ENCODE measurements around the gene SIRPB1. TPM values are rescaled to one million over a fixed set of nuclear protein-coding genes. Genes with fewer than 3 reads are reported as not detected.

SIRPB1 gene
- total RNA-seq, 1 experiment from 2014 or later = 11.6 TPM

DNA sequence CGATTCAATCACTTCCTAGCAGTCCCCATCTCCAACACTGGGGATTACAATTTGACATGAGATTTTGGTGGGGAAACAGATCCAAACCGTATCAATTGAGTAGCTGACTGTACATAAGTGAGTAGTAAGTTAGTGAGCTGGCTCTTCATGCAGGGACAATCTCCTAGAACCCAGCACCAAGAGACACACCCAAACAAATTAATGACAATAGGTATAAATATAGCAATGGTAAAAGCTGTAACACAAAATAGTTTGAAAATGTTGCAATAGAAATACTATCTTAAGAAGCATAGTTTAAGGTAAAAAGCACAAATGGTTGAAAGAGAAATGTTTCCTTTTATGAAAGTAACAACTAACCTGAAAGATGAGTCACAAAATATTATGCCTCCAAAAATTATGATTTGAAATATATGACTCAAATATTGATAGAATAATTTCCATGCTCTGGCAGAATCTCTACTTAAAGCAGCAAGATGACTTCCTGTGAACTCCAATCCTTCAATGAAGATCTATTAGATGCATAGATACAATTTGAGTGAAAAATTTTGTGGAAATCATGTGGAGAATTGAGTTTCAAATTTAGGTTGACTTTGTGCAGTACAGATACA lies 5.4 kb upstream of the SIRPB1 start:
- ChIA-PET CTCF (no interaction called here), POLR2A (ENCODE audit: unreplicated experiment) (interaction anchor here (0.6 kb wide), 1 partner anchor 41 kb away, joined by 4 read pairs; no protein-coding TSS in a partner anchor)
- peak; percentile 18 for ATAC-seq
- Histone ChIP-seq H3K9me2 (replicated peaks; ENCODE audit: low read length) (no peaks in the 10 kb centered on the region), H3K4me1 (ENCODE audit: insufficient read depth, low read length) (peaks cover 31% of the 10 kb centered on the region), H3K4me3 (ENCODE audit: low read length) (no peak overlapping the region), H3K79me2 (ENCODE audit: low read length) (no peaks in the 10 kb centered on the region), H3K9me3 (ENCODE audit: low read length) (no peaks in the 10 kb centered on the region), H3K9ac (ENCODE audit: low read length) (peak overlapping the region; percentile 23; the same call in 1 of the 2 replicates), H3K27me3 (ENCODE audit: low read length) (no peaks in the 10 kb centered on the region), H3F3A (ENCODE audit: low read length, unreplicated experiment) (no peaks in the 10 kb centered on the region), H3K4me2 (ENCODE audit: low read length) (no peak overlapping the region), H3K36me3 (ENCODE audit: low read depth, low read length) (no peaks in the 10 kb centered on the region), H4K20me1 (ENCODE audit: low read length) (no peaks in the 10 kb centered on the region), H3K27ac (ENCODE audit: low read length) (peak overlapping the region; percentile 65), H2AFZ (ENCODE audit: low read length) (peak overlapping the region; percentile 47)
- intact Hi-C loops (cut with micrococcal nuclease) = loop anchor here (2.0 kb wide), 1 partner anchor 56 kb away; no protein-coding TSS in a partner anchor
- no peak for TF ChIP-seq EZH2phosphoT487 (IDR thresholded peaks at IDR 0.05; ENCODE audit: borderline replicate concordance, low read length)
- TF ChIP-seq EZH2 (IDR thresholded peaks at IDR 0.05; ENCODE audit: low read length, unreplicated experiment) = no peak
- TF ChIP-seq, protein P1, sequence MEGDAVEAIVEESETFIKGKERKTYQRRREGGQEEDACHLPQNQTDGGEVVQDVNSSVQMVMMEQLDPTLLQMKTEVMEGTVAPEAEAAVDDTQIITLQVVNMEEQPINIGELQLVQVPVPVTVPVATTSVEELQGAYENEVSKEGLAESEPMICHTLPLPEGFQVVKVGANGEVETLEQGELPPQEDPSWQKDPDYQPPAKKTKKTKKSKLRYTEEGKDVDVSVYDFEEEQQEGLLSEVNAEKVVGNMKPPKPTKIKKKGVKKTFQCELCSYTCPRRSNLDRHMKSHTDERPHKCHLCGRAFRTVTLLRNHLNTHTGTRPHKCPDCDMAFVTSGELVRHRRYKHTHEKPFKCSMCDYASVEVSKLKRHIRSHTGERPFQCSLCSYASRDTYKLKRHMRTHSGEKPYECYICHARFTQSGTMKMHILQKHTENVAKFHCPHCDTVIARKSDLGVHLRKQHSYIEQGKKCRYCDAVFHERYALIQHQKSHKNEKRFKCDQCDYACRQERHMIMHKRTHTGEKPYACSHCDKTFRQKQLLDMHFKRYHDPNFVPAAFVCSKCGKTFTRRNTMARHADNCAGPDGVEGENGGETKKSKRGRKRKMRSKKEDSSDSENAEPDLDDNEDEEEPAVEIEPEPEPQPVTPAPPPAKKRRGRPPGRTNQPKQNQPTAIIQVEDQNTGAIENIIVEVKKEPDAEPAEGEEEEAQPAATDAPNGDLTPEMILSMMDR (conservative IDR thresholded peaks at IDR 0.05; ENCODE audit: low read depth, low read length) = no peak
- BruUV-seq (replicated peaks) = no TSS peak
- DNase-seq = peak; percentile 42

DNA sequence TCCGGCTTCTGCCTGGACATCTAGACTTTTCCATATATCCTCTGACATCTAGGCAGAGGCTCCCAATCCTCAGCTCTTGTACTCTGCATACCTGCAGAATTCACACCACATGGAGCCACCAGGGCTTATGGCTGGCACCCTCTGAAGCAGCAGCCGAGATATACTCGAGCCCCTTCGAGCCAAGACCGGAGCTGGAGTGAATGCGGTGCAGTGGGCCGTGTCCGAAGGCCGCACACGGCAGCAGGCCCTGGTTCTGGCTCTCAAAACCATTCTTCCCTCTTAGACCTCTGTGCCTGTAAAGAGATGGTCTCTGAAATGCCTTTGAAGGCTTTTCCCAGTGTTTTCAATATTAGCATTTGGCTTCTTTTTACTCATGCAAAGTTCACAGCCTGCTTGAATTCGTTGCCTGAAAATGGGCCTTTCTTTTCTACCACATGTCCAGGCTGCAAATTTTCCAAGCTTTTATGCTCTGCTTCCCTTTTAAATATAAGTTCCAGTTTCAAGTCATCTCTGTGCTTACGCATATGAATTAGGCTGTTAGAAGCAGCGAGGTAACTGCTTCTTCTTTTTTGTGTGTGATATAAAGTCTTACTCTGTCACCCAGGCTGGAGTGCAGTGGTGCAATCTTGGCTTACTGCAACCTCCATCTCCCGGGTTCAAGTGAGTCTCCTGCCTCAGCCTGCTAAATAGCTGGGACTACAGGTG lies 3.8 kb upstream of the SIRPB1 start:
- no peaks in the 10 kb centered on the region for H3K36me3 ChIP-seq (ENCODE audit: low read depth, low read length)
- H3K79me2 ChIP-seq (ENCODE audit: low read length) = no peaks in the 10 kb centered on the region
- DNase-seq = peak; percentile 1
- intact Hi-C loops (cut with micrococcal nuclease) = loop anchor here (2.0 kb wide), 1 partner anchor 55 kb away; no protein-coding TSS in a partner anchor
- ATAC-seq = no peak
- no peaks in the 10 kb centered on the region for H3K27me3 ChIP-seq (ENCODE audit: low read length)
- no peaks in the 10 kb centered on the region for H3F3A ChIP-seq (ENCODE audit: low read length, unreplicated experiment)
- ChIA-PET CTCF (no interaction called here), POLR2A (ENCODE audit: unreplicated experiment) (interaction anchor here (0.6 kb wide), 1 partner anchor 681 kb away, joined by 3 read pairs; no protein-coding TSS in a partner anchor)
- no peak overlapping the region for H3K4me3 ChIP-seq (ENCODE audit: low read length)
- no TSS peak for BruUV-seq (replicated peaks)
- no peaks in the 10 kb centered on the region for H3K9me2 ChIP-seq (replicated peaks; ENCODE audit: low read length)
- TF ChIP-seq EZH2phosphoT487 (IDR thresholded peaks at IDR 0.05; ENCODE audit: borderline replicate concordance, low read length) (no peak), EZH2 (IDR thresholded peaks at IDR 0.05; ENCODE audit: low read length, unreplicated experiment) (no peak)
- TF ChIP-seq, protein P1 (conservative IDR thresholded peaks at IDR 0.05; ENCODE audit: low read depth, low read length) = no peak
- H3K9ac ChIP-seq (ENCODE audit: low read length) = no peak overlapping the region
- H2AFZ ChIP-seq (ENCODE audit: low read length) = no peak overlapping the region
- peak overlapping the region; percentile 65 for H3K27ac ChIP-seq (ENCODE audit: low read length)
- H3K4me1 ChIP-seq (ENCODE audit: insufficient read depth, low read length) = peaks cover 31% of the 10 kb centered on the region
- no peaks in the 10 kb centered on the region for H3K9me3 ChIP-seq (ENCODE audit: low read length)
- no peaks in the 10 kb centered on the region for H4K20me1 ChIP-seq (ENCODE audit: low read length)
- no peak overlapping the region for H3K4me2 ChIP-seq (ENCODE audit: low read length)

DNA sequence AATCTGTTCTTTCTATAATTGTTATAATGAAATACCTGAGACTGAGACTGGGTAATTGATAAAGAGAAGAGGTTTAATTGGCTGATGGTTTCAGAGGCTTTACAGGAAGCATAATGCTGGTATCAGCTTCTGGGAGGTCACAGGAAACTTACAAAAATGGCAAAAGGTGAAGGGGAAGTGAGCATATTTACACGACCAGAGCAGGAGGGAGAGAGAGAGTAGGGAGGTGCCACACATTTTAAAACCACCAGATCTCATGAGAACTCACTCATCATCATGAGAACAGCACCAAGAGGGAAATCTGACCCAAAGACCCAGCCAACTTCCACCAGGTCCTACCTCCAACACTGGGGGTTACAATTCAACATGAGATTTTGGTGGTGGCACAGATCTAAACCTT lies 2.6 kb upstream of the SIRPB1 start:
- Histone ChIP-seq H3K9me3 (ENCODE audit: low read length) (no peaks in the 10 kb centered on the region), H3K4me2 (ENCODE audit: low read length) (no peak overlapping the region), H2AFZ (ENCODE audit: low read length) (no peak overlapping the region), H3K9me2 (replicated peaks; ENCODE audit: low read length) (no peaks in the 10 kb centered on the region), H3K9ac (ENCODE audit: low read length) (no peak overlapping the region), H3K27me3 (ENCODE audit: low read length) (no peaks in the 10 kb centered on the region), H3F3A (ENCODE audit: low read length, unreplicated experiment) (no peaks in the 10 kb centered on the region), H3K36me3 (ENCODE audit: low read depth, low read length) (no peaks in the 10 kb centered on the region), H3K4me1 (ENCODE audit: insufficient read depth, low read length) (peaks cover 31% of the 10 kb centered on the region), H4K20me1 (ENCODE audit: low read length) (no peaks in the 10 kb centered on the region), H3K27ac (ENCODE audit: low read length) (no peak overlapping the region), H3K79me2 (ENCODE audit: low read length) (no peaks in the 10 kb centered on the region), H3K4me3 (ENCODE audit: low read length) (no peak overlapping the region)
- TF ChIP-seq EZH2phosphoT487 (IDR thresholded peaks at IDR 0.05; ENCODE audit: borderline replicate concordance, low read length) = no peak
- TF ChIP-seq EZH2 (IDR thresholded peaks at IDR 0.05; ENCODE audit: low read length, unreplicated experiment) = no peak
- TF ChIP-seq, protein P1 (conservative IDR thresholded peaks at IDR 0.05; ENCODE audit: low read depth, low read length) = no peak
- ATAC-seq (no peak), DNase-seq (peak; percentile 4)
- intact Hi-C loops (cut with micrococcal nuclease) = no loop called here
- CTCF ChIA-PET = no interaction called here
- no TSS peak for BruUV-seq (replicated peaks)
- POLR2A ChIA-PET (ENCODE audit: unreplicated experiment) = interaction anchor here (0.6 kb wide), 1 partner anchor 147 kb away, joined by 3 read pairs; no protein-coding TSS in a partner anchor
